ENCODE data around the gene BTN3A1. TPM values are rescaled to one million over a fixed set of nuclear protein-coding genes. Genes with fewer than 3 reads are reported as not detected.

The BTN3A1 gene
- total RNA-seq, 1 experiment from 2014 or later = 9.0 TPM

- Histone ChIP-seq H2AFZ (ENCODE audit: low read depth, low read length, poor library complexity, severe bottlenecking) (peak overlapping the region; percentile 1), H3K27me3 (ENCODE audit: insufficient read depth, low read length) (no peaks in the 10 kb centered on the region), H3K9me3 (ENCODE audit: control insufficient read depth in 1 of 2, insufficient read depth in 1 of 2, low read depth in 1 of 2, low read length in 2 of 2) (no peaks in the 10 kb centered on the region), H3K4me3 (replicated peaks in 1 of 2; ENCODE audit: low read depth in 1 of 2, low read length in 2 of 2) (no peak overlapping the region), H3K9ac (ENCODE audit: low read length) (no peak overlapping the region), H3K36me3 (ENCODE audit: control insufficient read depth in 1 of 2, insufficient read depth in 2 of 2, low read length in 2 of 2) (no peaks in the 10 kb centered on the region), H3K9me2 (ENCODE audit: insufficient read depth) (no peaks in the 10 kb centered on the region), H3K4me2 (ENCODE audit: low read length) (no peak overlapping the region), H3K27ac (ENCODE audit: low read depth, low read length) (no peak overlapping the region), H4K20me1 (ENCODE audit: insufficient read depth) (no peaks in the 10 kb centered on the region), H3K4me1 (ENCODE audit: control insufficient read depth in 1 of 2, insufficient read depth in 2 of 2, low read length in 2 of 2) (peaks cover 9 to 28% of the 10 kb centered on the region in 2 experiments; a peak in 3 of 4 replicates), H3K79me2 (ENCODE audit: insufficient read depth, low read length) (no peaks in the 10 kb centered on the region)
- ChIA-PET RAD21 (ENCODE audit: low non-redundant PET in 1 of 2, low total read pairs in 2 of 2, uncharacterized antibody in 2 of 2, unreplicated experiment in 2 of 2) (no interaction called here), POLR2A (no interaction called here), CTCF (no interaction called here)
- TF ChIP-seq POLR2AphosphoS5 (IDR thresholded peaks at IDR 0.05; ENCODE audit: low read depth, low read length) (no peak), TCF7L2 (IDR thresholded peaks at IDR 0.05; ENCODE audit: borderline replicate concordance, extremely low read depth, insufficient read depth, insufficient read length) (no peak), MAX (IDR thresholded peaks at IDR 0.05) (no peak), SRF (IDR thresholded peaks at IDR 0.05; ENCODE audit: low read depth) (no peak), YY1 (IDR thresholded peaks at IDR 0.05; ENCODE audit: extremely low read depth, insufficient replicate concordance, low read depth, low read length) (no peak), EZH2phosphoT487 (IDR thresholded peaks at IDR 0.05; ENCODE audit: borderline replicate concordance) (no peak), CEBPB (IDR thresholded peaks at IDR 0.05; ENCODE audit: low read depth) (no peak), EGR1 (IDR thresholded peaks at IDR 0.05; ENCODE audit: low read depth) (no peak), EZH2 (IDR thresholded peaks at IDR 0.05) (no peak), CBX3 (IDR thresholded peaks at IDR 0.05; ENCODE audit: low read depth) (no peak), FOSL1 (IDR thresholded peaks at IDR 0.05; ENCODE audit: low read depth) (no peak), ZNF274 (IDR thresholded peaks at IDR 0.05; ENCODE audit: low read depth, low read length) (no peak), SP1 (IDR thresholded peaks at IDR 0.05; ENCODE audit: low read depth) (no peak), ZFX (IDR thresholded peaks at IDR 0.05) (no peak), RAD21 (IDR thresholded peaks at IDR 0.05; ENCODE audit: low read depth) (no peak), ZBTB33 (IDR thresholded peaks at IDR 0.05; ENCODE audit: extremely low read depth, insufficient replicate concordance, low read length) (no peak)
- intact Hi-C loops (cut with micrococcal nuclease) = no loop called here
- no peak for DNase-seq (ENCODE audit: low read depth, low spot score)
- no TSS peak for BruUV-seq (replicated peaks)
- ATAC-seq = no peak
Measured at GRCh38 chr6:26362093-26362835, 39.8 kb upstream of the BTN3A1 start.
